Measurements from ENCODE around the gene FNDC3B.

FNDC3B gene

DNA sequence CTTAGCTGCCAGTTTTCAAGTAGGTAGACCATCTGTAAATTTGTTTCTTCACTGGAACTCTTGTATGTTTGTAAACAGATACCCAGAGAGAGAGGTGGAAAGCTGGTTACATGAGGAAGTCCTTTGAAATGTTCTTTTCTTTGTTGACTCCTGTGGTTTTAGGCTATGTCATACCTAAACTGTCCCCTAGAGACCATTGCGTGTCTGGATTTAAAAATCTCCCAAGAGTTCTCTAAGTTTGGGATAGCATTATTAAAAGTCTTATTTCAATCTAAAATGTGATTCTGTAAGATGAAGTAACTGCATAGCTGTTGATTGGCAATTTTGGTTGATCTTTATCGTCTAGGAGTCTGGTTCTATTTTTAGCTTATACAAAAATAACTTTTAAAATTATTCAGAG is 281.7 kb downstream of the FNDC3B start:
- DNase-seq = no peak

DNA sequence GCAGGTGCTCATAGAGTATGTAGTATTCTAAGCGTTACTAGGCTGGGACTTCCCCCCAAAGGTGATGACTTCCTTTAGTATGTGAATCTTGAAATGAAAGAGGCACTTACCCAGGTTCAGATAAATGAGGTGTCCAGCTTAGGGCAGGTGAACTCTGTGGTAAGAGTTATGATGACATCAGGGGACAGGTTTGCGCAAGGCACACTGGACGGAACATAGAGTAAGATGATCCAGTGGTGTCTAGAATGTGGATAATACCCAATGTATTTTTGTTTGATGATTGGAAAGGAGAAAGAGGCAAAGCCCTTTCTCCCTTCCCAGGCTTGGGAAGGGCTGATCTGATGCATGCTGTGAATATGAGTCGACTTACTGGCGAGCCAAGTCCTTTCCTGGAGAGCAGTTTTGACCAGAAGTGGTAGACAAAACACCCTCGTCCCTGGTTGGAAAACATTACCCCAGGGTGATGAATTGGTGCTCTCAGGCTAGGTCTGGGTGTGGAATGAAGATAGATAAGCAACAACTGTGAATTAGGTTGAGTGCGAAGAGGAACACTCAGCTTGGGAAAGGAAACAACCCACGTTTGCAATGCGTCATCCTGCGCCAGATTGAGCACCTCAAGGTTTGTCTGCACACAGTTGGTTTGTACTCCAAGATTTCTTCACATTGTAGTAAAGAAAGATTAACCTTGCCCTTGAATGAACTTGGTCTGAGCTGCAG is 284.7 kb downstream of the FNDC3B start:
- peak in 1 of 5 experiments; percentile 17 for DNase-seq

DNA sequence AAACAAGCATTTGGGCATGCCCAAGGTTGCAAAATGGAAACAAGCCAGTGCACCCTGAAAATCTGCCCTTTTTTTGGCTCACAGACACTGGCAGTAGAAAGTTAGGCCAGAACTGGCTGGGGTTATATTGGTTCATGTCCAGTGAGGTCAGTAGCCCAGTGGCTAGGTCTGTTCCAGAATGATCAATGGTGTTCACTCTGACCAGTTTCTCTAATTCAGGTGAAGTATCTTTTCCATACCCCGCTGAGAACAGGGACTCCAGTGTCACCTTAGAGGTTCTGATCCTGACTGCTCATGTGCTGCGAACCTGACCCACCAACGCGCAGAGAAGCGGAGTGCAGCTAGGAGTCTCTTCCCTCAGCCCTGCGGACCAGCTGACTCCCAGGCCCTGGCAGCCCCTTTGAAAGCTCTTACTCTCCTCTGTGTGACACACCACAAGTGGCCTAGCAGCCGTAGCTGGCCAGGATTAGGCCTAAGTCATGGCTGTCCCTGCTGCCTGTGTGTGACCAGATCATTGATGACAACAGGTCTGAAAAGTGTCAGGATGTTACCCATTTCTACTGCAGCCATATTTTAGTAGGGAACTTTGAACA is 285.3 kb downstream of the FNDC3B start:
- no peak for DNase-seq

DNA sequence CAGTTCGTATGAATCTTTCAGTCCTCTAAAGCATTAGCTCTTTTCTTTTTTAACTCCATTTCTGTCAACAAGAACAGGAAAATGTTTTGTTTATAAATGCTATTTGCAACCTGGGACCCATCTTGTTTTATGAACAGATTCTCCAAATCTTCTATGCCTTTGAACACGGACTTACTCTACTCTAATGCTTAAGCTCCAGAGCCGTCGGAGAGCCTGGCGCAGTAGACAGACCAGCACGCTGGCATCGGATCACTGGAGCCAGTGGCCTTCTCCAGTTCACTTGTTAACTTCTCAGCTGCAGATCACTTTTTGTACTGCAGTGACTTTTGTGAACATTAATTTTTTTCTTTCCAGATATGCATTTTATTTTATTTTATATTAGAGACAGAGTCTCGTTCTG is 286.1 kb downstream of the FNDC3B start:
- no peak for DNase-seq

DNA sequence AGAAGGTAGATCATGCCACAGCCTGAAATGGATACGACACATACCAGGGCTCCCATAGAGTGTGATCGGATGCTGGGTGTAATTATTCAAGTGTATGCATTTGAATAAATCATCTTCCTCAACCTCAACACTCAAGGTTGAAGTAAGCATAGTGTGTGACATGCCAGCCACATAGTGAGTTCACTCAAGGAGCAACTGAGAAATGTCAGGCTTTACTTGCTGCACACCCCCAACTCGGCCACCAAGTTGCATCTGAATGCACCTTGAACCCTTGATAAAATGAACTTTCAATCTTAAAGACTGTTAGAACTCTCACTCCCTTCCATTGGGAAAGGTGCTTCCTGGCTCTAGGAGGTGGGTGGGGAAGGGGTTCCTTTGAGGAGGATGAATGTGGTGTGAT is 287.6 kb downstream of the FNDC3B start:
- DNase-seq = no peak

DNA sequence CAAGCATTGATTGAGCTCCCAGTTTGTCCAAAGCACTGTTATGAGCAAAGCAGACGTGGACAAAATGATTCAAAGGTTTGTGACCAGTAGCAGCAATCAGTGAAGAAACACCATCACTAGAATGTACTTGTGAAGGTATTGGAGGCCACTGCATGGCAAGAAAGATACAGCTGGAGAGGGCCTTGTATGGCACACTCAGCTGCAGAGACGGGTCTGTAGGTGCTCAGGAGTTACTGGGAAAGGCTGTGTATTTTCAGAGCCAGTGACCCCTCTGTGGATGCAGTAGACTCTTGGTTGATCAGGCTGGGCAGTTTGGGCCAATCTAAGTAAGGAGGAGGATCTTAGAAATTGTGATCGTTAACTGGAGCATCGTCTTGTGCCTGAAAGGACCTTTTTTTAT is 288.9 kb downstream of the FNDC3B start:
- no peak for DNase-seq

DNA sequence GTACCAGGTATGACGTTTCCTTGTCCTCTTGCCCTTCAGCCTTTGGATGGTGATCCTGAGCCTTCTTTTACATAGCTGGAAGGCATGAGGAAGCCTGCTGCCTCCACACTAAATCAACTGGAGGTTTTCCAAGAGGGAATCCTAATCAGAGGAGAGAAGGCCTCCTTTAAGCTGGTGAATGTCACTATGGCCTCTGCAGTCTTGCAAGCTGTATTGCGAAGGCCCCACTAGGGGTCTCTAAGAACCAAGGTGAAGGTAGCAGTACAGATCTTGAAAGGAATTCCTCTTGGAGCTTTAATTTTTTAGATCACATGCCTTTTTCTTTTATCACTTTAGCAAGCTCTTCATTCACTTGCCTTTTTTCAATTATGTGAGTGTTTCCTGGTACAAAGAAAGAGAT is 289.7 kb downstream of the FNDC3B start:
- DNase-seq = no peak

DNA sequence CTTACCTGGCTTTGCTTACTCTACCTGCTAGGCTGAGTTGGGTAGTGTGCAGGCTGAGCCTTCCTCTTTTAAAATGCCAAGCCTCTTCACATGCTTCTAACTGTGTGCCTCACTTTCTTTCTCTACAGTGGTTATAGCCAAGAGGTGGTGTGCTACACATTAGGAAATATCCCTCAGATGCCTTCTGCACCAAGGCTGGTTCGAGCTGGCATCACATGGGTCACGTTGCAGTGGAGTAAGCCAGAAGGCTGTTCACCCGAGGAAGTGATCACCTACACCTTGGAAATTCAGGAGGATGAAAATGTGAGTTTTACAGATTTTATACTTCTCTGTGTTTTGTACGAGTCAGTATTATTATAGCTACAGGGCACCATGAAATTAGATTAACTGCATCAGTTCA is 291.0 kb downstream of the FNDC3B start:
- no peak for DNase-seq

DNA sequence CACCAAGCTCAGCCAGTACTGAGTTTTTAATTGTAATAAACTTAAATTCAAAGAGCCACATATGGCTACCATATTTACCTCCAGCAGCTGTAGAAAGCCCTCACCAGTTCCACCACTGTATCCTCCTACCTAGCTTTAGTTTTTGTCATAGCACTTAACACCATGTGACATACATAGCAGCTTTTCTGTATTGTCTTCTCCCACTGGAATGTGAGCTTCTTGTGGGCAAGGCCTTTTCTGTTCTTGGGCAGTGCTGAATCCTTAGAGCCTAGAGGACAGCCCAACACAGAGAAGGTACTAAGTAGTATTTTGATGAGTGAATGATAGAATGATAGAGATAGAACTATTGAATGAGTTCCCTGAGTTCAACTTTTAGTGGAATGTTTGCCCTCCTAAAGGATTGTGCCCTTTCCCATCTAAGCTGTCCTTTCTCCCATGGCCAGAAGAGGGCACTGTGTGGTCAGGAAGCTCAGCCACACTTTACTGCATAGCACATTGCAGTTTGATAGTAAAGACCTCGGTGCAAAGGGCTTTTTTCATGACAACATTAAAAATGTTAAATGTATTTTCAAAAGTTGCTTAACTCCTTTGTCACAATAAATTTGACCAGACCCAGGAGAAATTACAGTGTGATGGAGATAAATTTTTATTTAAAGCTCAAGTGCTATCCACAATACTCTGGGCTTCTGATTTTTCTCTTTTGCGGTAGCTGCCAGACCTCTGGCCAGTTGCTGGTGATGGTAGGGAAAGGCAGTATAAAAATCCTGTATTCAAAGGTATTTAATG is 293.1 kb downstream of the FNDC3B start:
- DNase-seq = peak in 3 of 5 experiments; percentile 29 to 53 (median 29)

DNA sequence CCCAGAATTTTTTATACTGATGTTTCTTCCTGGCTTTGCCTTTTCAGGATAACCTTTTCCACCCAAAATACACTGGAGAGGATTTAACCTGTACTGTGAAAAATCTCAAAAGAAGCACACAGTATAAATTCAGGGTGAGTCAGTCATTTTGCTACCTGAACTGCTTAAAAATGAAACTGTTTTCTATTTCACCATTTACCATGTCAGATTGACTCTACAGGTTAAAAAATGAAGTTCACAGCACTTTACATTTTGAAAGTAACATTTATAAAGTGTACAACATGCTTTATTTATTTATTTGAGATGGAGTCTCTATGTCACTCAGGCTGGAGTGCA is 293.6 kb downstream of the FNDC3B start:
- peak in 1 of 5 experiments; percentile 38 for DNase-seq

DNA sequence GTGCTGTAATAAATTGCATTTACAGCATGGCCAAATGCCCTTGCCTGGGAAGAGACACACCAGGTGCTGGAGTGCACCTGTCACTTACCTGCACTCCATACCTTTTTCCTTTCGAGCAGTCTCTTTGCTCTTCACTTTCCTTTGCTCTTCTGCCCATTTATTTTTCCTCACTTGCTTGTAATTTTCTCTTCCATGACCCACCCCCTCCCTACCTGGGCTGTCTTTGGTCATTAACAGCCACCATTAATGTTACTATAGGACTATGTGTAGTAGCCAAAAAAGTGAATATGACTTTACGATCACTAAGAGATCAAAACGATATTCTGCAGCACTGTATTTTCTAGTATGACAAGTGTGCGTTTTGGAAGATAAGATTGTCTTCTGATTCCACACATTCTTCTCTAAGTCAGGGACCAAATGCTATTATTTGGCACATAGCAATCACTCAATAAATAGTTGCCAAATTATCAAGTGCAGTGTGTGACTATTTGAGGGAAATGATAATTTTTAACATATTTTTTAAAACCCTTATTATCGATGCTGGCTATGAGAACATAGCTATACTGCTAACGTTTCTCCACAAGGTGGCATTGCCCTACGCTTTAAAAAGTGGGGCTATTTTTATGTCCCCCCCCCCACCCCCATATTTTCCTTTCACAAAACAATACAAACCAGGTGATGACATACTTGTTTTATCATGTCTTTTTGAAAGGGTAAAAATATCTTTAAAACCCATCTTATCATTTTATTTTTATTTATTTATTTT is 294.5 kb downstream of the FNDC3B start:
- DNase-seq = no peak

DNA sequence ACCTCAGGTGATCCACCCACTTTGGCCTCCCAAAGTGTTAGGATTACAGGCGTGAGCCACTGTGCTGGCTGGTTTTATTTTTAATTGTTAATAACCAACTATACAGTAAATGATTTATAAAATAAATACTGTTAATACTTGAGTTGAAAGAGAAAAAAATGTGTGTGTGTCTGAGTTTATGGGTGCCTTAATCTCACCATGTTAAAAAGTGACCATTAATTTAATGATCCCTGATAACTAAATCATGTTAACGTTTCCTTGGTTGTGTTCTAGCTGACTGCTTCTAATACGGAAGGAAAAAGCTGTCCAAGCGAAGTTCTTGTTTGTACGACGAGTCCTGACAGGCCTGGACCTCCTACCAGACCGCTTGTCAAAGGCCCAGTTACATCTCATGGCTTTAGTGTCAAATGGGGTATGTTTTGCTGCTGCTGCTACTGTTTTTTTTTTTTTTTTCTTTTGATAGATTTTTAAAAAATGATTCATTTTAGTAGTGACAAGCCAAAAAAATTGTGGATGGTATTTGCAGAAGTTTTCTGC is 295.4 kb downstream of the FNDC3B start:
- DNase-seq = no peak

DNA sequence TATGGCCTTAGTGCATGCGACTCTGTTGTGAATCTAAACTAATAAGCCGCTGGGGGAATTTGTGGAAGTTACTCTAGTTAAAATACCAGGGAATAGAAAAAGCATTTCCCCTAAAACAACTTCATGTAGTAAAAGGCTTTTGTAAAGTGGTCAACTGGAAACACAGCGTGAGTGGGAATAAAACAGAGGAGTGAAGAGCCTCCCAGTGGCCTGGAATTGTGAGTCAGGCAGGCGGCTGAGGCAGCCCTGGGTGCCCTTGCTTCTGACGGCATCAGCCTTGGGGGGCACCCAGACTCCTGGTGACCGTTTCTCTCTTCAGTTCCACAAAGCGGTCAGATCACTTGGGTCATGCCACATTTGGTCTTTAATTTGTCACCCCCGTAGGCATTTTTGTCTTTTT is 300.5 kb downstream of the FNDC3B start:
- DNase-seq = no peak

DNA sequence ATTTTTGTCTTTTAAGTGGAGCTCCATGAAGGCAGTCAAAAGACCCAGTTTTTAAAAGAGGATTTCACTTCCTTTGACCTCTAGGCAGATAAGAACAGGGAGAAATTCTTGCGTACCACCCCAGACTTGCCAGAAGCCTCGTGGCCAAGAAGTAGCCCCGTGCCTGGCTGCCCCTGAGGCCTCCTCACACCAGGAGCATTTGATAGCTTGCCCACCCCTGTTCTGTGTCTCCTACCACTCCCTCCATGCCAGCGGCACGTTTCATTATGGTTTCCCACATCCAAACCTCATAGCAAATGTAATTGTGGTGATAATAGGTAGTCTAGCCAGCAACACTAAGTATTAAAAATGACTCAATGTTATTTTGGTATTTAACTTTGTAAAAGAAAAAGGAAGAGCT is 301.2 kb downstream of the FNDC3B start:
- DNase-seq = no peak

DNA sequence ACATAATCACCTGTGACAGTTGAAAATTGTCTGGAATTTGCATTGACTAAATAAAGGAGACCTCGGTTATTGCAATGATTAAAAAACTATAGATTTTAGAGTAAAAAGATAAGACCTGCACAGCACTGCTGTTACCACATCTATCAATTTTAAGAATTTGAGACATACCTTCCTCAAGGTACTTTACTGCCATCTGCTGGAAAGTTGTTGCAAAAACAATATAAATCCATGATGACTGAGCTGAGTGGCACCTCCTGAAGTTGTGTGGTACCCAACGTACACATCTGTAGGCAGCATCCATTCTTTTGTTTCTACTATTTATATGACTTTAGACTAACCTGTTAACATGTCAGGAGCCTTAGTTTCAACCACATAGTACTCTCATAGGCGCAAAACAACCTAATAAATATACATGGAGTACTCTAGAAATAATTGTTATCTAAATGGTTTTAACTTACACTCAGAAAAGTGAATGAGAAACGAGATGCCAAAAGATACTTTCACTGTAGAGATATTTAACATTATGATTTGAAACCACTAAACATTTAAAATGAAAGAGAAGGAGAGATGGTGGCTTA is 302.2 kb downstream of the FNDC3B start:
- peak in 2 of 5 experiments; percentile 26 to 73 for DNase-seq

DNA sequence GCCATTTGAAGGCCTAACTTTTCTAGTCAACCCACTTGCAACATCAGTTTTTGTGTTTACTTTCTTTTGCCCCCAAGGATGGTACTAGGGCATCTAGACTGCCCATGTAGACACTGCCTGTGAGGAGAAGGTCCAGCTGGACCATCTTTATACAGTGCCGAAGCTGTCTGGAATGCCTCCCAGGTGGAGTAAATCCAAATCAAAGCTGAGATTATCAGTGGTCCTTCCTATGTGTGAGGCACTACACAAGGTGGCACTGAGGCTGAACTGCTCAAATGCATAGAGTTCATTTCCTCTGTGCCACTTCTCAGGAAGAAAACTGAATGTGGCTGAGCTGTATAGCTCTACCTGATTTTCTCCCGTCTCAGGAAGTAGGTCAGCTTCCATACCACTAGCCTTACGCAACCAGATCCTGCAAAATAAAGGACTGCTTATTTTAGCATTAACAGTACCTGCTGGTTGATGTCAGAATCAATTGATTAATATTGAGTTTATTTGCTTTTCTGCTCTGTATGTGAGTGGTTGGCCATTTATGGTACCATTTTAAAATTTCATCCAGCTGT is 302.8 kb downstream of the FNDC3B start:
- DNase-seq = no peak

DNA sequence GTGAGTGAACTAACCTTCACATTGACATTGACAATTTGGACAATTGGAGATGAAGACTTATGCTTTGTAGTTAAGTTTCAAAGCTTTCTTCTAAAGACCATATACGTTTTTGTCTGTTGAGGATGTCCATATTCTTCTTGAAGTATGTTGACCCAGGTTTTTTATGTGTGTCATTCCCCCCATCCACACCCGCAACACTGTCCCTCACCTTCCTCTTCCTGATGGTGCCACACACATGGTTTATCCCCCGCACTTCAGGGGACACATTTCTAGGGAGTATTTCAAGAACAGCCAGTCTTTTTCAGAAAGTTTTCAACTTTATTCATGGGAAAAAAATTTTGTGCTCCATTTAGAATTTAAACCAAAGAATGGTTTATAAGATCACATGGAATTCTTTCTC is 303.7 kb downstream of the FNDC3B start:
- no peak for DNase-seq

DNA sequence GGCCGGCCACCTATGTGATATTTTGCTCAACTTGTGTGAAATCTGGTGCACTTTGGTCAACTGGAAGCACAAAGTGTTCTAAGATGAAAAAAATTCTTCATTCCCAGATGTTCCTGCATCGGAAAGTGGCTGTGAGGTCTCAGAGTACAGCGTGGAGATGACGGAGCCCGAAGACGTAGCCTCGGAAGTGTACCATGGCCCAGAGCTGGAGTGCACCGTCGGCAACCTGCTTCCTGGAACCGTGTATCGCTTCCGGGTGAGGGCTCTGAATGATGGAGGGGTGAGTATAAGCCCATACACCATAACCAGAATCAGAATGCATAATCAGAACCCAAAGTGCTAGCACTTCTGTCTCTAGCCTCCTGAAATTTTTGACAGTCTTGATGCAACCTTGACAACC is 304.6 kb downstream of the FNDC3B start:
- DNase-seq = no peak

DNA sequence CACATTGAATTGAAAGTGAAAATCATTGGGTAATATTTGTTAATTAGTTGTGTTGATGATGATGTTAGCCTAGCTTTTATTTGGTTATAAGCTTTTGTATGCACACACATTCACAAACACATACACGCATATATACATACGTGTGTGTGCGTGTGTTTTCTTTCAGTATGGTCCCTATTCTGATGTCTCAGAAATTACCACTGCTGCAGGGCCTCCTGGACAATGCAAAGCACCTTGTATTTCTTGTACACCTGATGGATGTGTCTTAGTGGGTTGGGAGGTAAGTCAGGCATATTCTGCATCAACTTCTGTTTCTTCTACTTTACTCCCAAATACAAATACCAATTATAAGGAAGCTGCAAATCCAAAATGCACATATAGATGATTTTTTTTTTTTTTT is 306.8 kb downstream of the FNDC3B start:
- DNase-seq = no peak

DNA sequence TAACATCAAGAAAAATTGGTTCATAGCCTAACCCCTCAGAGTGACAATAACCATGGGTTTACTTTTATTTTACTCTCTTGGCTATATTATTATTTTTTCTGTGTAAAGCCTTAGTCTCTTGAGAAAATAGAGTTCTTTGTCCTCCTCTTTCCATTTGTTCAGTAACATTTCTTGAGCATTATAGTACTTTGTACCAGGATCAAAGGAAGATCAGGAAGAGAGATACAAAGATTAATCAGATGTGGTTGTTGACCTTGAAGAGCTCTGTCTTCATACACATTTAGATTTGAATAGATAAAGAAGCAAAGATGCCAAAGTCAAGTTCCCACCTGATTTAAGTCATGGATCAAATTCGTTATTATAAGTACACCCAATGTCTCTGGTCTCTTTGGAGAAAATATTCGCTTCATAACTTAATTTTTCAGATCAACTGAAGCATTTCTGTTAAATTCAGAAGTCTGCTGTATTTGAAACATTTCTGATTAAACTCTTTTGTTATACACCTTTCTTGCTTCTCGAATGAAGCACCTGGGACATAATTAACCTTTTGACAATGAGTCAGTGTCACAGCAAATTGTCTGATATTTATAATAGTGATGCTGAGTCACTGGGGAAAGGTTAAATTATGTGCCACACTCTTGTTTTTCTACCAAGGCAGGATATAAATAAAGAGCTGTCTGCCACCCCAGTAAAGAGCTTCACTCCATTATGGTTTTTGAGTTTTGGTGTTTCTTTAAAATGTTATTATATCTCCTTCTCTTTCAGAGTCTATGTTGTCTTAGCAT is 308.7 kb downstream of the FNDC3B start:
- DNase-seq = no peak

DNA sequence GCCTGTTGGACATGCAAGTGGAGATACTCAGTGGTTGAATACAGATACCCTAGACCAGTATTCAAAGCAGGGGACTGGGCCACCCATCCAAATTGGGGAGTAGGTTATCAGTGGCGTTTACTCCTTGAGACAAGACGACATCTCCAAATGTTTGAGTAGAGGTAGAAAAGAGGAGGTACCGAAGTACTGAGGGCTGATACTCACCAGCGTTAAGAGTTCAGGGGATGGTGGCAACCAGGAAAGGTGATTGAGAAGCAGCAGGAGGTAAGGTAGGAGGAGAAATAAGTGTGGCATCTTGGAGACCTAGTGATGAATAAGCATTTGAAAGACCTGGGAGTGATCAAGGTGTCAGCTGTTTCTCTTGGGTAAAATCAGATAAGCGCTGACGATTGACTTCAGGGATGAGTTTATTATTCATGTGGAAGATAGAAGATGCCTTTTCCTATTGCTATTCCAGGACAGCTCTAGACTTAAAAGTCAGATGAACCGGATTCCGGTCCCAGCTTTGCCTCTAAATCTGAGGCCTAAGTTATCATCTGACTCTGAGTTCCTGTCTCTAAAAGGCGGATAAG is 312.6 kb downstream of the FNDC3B start:
- no peak for DNase-seq
